ENCODE results near the gene CEP170. TPM values are rescaled to one million over a fixed set of nuclear protein-coding genes. Genes with fewer than 3 reads are reported as not detected.
"Not testable (repeated sequence)": the region's sequence is repeated elsewhere in the genome, so short reads cannot be mapped to it uniquely, and the experiment has no call there.

CEP170 gene
- total RNA-seq, 2 donors from 2014 or later: 11.6 to 17.5 TPM

GRCh38 chr1:243204336-243204735 lies 50.7 kb downstream of the CEP170 start:
- H3K9ac ChIP-seq (ENCODE audit: low read depth in 2 of 2, low read length in 2 of 2); H3K36me3 ChIP-seq; H3K27ac ChIP-seq; H3K27me3 ChIP-seq; intact Hi-C loops (cut with DNase I); H3K4me3 ChIP-seq; H3K4me1 ChIP-seq; DNase-seq; H3K9me3 ChIP-seq: not testable (repeated sequence)

- H3K4me3 ChIP-seq; H3K9me3 ChIP-seq; DNase-seq; intact Hi-C loops (cut with DNase I); H3K36me3 ChIP-seq; H3K27me3 ChIP-seq; H3K4me1 ChIP-seq; H3K27ac ChIP-seq; H3K9ac ChIP-seq (ENCODE audit: low read depth in 2 of 2, low read length in 2 of 2): not testable (repeated sequence)
Measured at GRCh38 chr1:243203196-243203595, 51.9 kb downstream of the CEP170 start.

- not testable (repeated sequence) for H3K9me3 ChIP-seq
Measured at GRCh38 chr1:243201316-243201715, 53.8 kb downstream of the CEP170 start.

GRCh38 chr1:243197524-243197923 lies 57.6 kb downstream of the CEP170 start:
- H3K4me3 ChIP-seq; H3K27me3 ChIP-seq; H3K9me3 ChIP-seq; intact Hi-C loops (cut with DNase I); H3K36me3 ChIP-seq; DNase-seq; H3K4me1 ChIP-seq; H3K27ac ChIP-seq; H3K9ac ChIP-seq (ENCODE audit: low read depth in 2 of 2, low read length in 2 of 2): not testable (repeated sequence)

More at GRCh38 chr1:243201316-243201715, 53.8 kb downstream of the CEP170 start:
- DNase-seq; H3K27me3 ChIP-seq; H3K4me1 ChIP-seq; intact Hi-C loops (cut with DNase I); H3K4me3 ChIP-seq; H3K27ac ChIP-seq; H3K9ac ChIP-seq (ENCODE audit: low read depth in 2 of 2, low read length in 2 of 2); H3K36me3 ChIP-seq: not testable (repeated sequence)

- H3K27me3 ChIP-seq; H3K4me1 ChIP-seq; H3K27ac ChIP-seq; H3K4me3 ChIP-seq; H3K36me3 ChIP-seq; H3K9ac ChIP-seq (ENCODE audit: low read depth in 2 of 2, low read length in 2 of 2); DNase-seq; intact Hi-C loops (cut with DNase I); H3K9me3 ChIP-seq: not testable (repeated sequence)
Measured at GRCh38 chr1:243193330-243193729, 61.8 kb downstream of the CEP170 start.

- H3K4me3 ChIP-seq; H3K9me3 ChIP-seq; DNase-seq; H3K36me3 ChIP-seq; intact Hi-C loops (cut with DNase I); H3K4me1 ChIP-seq; H3K27ac ChIP-seq; H3K9ac ChIP-seq (ENCODE audit: low read depth in 2 of 2, low read length in 2 of 2); H3K27me3 ChIP-seq: not testable (repeated sequence)
Measured at GRCh38 chr1:243186201-243186995, 68.7 kb downstream of the CEP170 start.

- H3K4me3 ChIP-seq; intact Hi-C loops (cut with DNase I); H3K36me3 ChIP-seq; H3K4me1 ChIP-seq; H3K27me3 ChIP-seq; H3K9me3 ChIP-seq; H3K9ac ChIP-seq (ENCODE audit: low read depth in 2 of 2, low read length in 2 of 2); DNase-seq; H3K27ac ChIP-seq: not testable (repeated sequence)
Measured at GRCh38 chr1:243184787-243185186, 70.3 kb downstream of the CEP170 start.

GRCh38 chr1:243183661-243184060 lies 71.4 kb downstream of the CEP170 start:
- H3K36me3 ChIP-seq; DNase-seq; H3K27ac ChIP-seq; H3K4me3 ChIP-seq; H3K9me3 ChIP-seq; H3K9ac ChIP-seq (ENCODE audit: low read depth in 2 of 2, low read length in 2 of 2); H3K4me1 ChIP-seq; H3K27me3 ChIP-seq; intact Hi-C loops (cut with DNase I): not testable (repeated sequence)

- intact Hi-C loops (cut with DNase I); H3K4me3 ChIP-seq; H3K27me3 ChIP-seq; H3K9ac ChIP-seq (ENCODE audit: low read depth in 2 of 2, low read length in 2 of 2); H3K27ac ChIP-seq; DNase-seq; H3K9me3 ChIP-seq; H3K4me1 ChIP-seq; H3K36me3 ChIP-seq: not testable (repeated sequence)
Measured at GRCh38 chr1:243183176-243183575, 71.9 kb downstream of the CEP170 start.

- H3K9ac ChIP-seq (ENCODE audit: low read depth in 2 of 2, low read length in 2 of 2): no peak overlapping the region
- H3K27me3 ChIP-seq: no peaks in the 10 kb centered on the region
- no peaks in the 10 kb centered on the region for H3K4me1 ChIP-seq
- H3K27ac ChIP-seq: no peak overlapping the region
- TF ChIP-seq CTCF (IDR thresholded peaks at IDR 0.05): no peak
- H3K9me3 ChIP-seq: no peaks in the 10 kb centered on the region
- intact Hi-C loops (cut with DNase I): no loop called here
- DNase-seq: no peak
- no peak overlapping the region for H3K4me3 ChIP-seq
- no peaks in the 10 kb centered on the region for H3K36me3 ChIP-seq
Measured at GRCh38 chr1:243179720-243180119, 75.4 kb downstream of the CEP170 start.

GRCh38 chr1:243177792-243178191 lies 77.3 kb downstream of the CEP170 start:
- H3K4me3 ChIP-seq; H3K27me3 ChIP-seq; intact Hi-C loops (cut with DNase I); H3K27ac ChIP-seq; H3K9me3 ChIP-seq; H3K9ac ChIP-seq (ENCODE audit: low read depth in 2 of 2, low read length in 2 of 2); H3K36me3 ChIP-seq; DNase-seq; H3K4me1 ChIP-seq: not testable (repeated sequence)

GRCh38 chr1:243173758-243174369 lies 81.2 kb downstream of the CEP170 start:
- H3K4me1 ChIP-seq; H3K9ac ChIP-seq (ENCODE audit: low read depth in 2 of 2, low read length in 2 of 2); H3K27me3 ChIP-seq; DNase-seq; H3K27ac ChIP-seq; intact Hi-C loops (cut with DNase I); H3K9me3 ChIP-seq; H3K4me3 ChIP-seq; H3K36me3 ChIP-seq: not testable (repeated sequence)

GRCh38 chr1:243164911-243165310 lies 90.2 kb downstream of the CEP170 start:
- H3K4me3 ChIP-seq; H3K27me3 ChIP-seq; intact Hi-C loops (cut with DNase I); H3K9me3 ChIP-seq; H3K4me1 ChIP-seq; DNase-seq; H3K36me3 ChIP-seq; H3K27ac ChIP-seq; H3K9ac ChIP-seq (ENCODE audit: low read depth in 2 of 2, low read length in 2 of 2): not testable (repeated sequence)

Measured in colonic mucosa (tissue), 4 donors.